HG02642 (cell line): ENCODE results near the gene WAPL.
"Not testable (repeated sequence)": the region's sequence is repeated elsewhere in the genome, so short reads cannot be mapped to it uniquely, and the experiment has no call there.

ENCODE experiments used
- ATAC-seq: cut with Tn5 transposase; IDR thresholded peaks from one replicate; pipeline ENCODE4 v1.9.1; 2021; ENCODE audit warnings: mild to moderate bottlenecking; ENCODE audit not compliant: unreplicated experiment, poor library complexity

Gene WAPL

GRCh38 chr10:86521678-86522509 is at the start of gene WAPL:
TSS of gene WAPL (minus strand) at chr10:86521792. CDS start at chr10:86518069, 3,723 bp downstream.
- ATAC-seq, result peak; percentile 94

- ATAC-seq, result no peak
Measured at GRCh38 chr10:86569335-86569734, 47.7 kb upstream of the WAPL start.

GRCh38 chr10:86566518-86566917 is 44.9 kb upstream of the WAPL start:
- ATAC-seq, result not testable (repeated sequence)

DNA sequence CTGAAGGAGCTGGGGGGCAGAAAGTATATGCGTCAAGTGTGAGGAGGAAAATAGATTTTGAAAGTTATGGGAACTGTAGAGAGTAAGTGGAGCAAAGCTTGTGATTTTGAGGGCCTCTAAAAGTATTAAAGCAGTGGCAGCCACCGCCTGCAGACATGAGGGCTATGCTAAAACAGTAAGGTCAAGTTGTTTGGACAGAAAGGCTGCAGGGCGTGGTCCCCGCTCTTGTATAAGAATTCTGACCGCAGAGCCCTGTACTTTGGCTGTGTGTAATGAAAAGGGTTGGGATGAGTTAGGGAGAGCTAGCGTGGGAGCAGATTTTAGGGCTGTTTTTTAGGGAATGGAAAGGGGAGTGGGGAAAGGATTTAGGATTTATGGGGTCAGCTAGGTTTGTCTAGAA is 41.7 kb upstream of the WAPL start:
- ATAC-seq, result not testable (repeated sequence)

GRCh38 chr10:86558695-86559094 is 37.1 kb upstream of the WAPL start:
- ATAC-seq, result not testable (repeated sequence)

- no peak for ATAC-seq
Measured at GRCh38 chr10:86556933-86557649, 35.5 kb upstream of the WAPL start.

DNA sequence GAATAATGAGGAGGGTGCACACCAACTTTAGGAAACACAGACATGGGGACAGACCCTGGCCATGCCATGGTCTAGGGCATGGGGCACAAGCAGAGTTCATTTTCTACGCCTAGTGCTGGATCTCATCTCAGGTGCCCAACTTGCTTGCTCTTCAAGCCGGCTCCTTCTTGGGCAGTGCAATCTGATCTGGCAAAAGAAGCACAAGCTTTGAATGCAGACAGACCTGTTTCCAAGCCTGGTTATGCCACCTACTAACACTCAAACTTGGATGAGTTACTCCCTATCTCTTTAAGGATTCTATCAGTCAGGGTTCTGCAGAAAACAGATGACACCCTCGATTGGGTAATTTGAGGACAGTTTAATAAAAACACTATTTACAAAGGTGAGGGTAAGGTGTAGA is 34.9 kb upstream of the WAPL start:
- no peak for ATAC-seq

DNA sequence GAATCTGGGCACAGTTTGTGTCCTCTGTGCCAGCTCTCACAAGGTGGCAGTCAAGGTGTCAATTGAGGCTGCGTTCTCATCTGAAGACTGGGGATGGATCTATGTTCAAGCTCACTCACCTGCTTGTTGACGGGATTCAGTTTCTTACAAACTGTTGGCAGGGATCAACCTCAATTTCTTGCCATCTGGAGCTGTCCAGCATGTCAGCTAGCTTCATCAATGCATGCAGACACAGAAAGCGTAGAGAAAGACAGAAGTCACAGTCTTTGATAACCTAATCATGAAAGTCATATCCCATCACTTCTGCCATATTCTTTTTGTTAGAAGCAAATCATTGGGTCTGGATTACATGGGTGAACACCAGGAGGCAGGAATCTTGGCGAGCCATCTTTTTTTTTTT is 32.0 kb upstream of the WAPL start:
- no peak for ATAC-seq

GRCh38 chr10:86553213-86553612 is 31.6 kb upstream of the WAPL start:
- no peak for ATAC-seq

- no peak for ATAC-seq
Measured at GRCh38 chr10:86547296-86547695, 25.7 kb upstream of the WAPL start.

DNA sequence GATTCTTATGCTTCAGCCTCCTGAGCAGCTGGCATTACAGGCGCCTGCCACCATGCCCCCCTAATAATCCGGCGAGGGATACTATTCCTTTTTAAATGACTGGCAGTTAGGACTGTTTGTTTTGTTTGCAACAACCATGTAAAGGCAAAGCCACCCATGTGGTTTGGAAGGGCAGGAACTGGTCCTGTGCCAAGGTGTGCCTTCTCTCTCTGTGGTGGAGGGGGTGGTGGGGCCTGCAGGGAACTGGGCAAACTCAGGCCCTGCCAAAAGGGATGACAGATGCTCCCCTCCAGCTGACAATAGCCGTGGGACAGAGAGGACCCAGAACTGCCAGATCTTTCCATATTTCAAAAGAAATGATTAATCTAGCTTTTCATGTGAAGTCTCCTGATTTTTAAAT is 23.5 kb upstream of the WAPL start:
- ATAC-seq, result no peak

GRCh38 chr10:86540016-86540415 is 18.4 kb upstream of the WAPL start:
- ATAC-seq, result no peak

DNA sequence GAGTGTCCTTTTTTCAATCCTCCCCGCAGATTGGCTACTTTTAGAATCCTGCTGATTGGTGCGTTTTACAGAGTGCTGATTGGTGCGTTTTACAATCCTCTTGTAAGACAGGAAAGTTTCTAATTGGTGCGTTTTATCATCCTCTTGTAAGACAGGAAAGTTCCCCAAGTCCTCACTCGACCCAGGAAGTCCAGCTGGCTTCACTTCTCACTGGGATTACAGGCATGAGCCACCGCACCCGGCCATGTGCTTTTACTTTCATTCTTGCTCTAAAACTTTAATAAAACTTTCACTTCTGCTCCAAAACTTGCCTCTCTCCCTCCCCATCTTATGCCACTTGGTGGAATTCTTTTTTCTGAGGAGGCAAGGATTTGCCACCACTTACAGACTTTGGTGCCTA is 17.0 kb upstream of the WAPL start:
- no peak for ATAC-seq

- ATAC-seq, result not testable (repeated sequence)
Measured at GRCh38 chr10:86538040-86538439, 16.4 kb upstream of the WAPL start.

GRCh38 chr10:86536294-86536861 is 14.8 kb upstream of the WAPL start:
- ATAC-seq, result no peak

DNA sequence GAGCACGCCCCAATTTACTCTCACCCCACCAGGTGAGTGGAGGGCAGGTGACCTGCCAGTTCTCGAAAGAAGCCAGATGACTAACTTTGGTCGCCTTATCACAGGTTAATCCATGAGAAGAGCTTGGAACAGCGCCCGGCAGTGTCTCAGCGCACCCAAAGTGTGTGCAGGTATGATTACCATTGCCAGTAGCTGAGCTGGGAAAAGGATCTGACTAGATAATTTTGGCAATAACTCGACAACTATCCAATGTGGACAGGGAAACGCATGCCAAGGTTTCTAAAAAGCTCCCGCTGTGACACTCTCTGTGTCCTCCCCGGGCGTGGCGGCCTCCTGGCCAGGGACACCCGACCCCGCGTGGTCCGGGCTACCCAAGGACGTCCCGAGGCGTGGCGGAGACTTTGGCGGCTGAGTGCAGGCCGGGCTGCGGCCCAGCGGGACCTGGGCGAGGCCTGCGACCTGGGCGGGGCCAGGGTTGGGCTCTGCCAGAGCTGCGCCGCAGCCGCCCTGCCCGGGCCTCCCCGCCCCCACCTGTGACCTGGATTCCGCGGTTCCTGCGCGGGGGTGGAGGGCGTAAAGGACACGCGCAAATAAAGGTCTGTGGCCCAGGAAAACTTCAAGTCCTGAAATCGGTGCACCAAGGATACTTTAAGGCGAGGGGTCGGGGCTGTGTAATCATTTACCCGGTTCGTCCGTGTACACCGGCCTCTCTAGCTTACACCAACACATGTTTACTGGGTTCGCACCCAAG is 13.7 kb upstream of the WAPL start:
- ATAC-seq, result no peak

- ATAC-seq, result no peak
Measured at GRCh38 chr10:86533328-86533727, 11.7 kb upstream of the WAPL start.

DNA sequence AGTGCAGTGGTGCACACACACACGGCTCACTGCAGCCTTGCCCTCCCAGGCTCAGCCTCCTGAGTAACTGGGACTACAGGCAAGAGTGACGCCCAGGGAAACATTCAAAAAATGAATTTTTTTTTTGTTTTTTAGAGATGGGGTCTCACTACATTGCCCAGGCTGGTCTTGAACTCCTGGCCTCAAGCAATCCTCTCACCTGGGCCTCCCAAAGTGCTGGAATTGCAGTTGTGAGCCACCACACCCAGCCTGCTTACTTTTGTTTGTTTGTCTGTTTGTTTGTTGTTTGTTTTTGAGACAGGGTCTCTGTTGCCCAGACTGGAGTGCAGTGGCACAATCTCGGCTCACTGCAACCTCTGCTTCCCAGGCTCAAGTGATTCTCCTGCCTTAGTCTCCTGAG is 7.1 kb upstream of the WAPL start:
- ATAC-seq, result not testable (repeated sequence)

GRCh38 chr10:86526606-86527005 is 5.0 kb upstream of the WAPL start:
- no peak for ATAC-seq

GRCh38 chr10:86525713-86526112 is 4.1 kb upstream of the WAPL start:
- not testable (repeated sequence) for ATAC-seq
